NCI-H146 treated with DMSO at 0.1 percent for 48 hours (cell line): Measurements from ENCODE around the gene GDNF.

Experiments
- DNase-seq: peaks from one replicate; lab custom pipeline; 2025; ENCODE audit not compliant: unreplicated experiment; lab: John Stamatoyannopoulos, UW

Gene GDNF

DNA sequence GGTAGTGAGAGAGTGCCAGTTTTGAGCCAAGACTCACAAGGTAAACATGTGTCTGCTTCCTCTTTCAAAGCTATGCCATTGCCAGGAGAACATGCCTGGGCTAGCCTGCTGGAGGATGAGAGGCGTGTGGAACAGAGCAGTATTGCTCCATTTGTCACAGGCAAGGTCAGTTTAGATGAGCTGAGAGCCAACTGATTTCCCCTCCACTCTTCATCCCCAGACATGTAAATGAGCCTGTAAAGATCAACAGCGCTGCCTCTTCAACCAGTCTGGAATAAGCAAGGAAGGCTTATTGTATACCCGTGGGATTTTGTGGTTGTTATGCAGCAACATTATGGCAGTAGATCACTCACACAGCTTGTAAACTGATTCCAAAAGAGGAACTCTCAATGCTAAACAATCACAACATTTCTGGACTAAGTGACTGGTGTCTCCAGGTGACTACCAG is 8.2 kb upstream of the GDNF start:
- DNase-seq: no peak

DNA sequence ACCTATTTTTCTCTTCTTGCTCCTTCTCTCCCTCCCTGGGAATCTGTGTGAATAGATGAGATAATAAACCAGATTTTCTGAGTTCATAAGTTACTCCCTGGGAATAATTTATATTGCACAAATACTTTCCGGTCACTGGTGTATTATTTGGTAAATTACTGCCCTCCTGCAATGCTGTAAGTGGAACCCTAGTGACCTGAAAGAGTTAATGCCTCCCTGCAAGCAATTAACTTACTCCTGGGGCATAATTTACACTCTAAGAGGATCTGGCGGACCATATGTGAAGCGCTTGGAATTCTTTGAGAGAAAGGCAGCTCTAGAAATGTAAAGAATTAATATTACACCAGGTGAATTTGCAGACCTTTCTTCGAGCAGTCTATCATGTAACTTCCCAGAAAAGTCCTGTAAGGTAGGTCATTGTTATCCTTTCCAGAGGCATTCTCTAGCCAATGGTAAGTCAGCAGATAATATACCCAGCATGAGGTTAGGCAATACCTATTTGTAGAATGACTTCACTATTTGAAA is 7.0 kb upstream of the GDNF start:
- DNase-seq: no peak

DNA sequence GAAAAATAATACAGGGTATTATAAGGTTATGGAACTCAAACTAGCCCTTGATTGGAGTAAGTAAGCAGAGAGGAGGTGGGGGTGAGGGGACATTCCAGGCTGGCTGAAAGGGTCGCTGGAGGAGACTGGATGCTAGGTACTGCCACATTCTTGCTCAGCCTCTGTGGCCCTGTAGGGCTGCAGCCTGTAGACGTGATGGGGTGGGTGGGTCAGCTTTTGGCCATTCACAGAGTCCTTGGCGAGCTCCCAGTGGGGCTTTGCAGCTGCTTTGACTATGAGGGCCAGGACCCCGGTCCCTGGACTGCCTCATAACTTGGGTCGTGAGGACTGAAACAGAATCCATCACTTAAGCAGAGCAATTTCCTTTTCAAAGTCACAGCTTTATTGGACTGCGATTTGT is 4.2 kb upstream of the GDNF start:
- DNase-seq: no peak

DNA sequence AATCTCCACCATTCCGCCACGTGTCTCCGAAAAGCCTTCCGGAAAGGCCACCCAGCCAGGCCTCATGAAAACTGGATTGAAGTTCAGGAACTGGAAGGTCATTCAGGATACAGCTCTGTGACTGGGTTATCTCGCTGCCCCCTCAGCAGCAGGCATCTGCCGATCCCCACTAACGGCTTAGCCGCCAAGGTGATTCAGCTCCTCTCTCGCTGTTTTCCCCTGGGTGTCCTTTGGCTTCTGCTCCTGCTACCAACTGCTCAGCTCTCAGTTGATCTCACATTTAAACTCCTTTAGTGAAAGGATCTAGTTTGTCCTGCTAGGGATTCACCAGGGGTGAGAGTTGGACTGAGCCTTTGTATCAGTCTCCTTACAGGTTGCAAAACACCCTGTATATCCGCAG is 2.2 kb upstream of the GDNF start:
- DNase-seq: no peak

DNA sequence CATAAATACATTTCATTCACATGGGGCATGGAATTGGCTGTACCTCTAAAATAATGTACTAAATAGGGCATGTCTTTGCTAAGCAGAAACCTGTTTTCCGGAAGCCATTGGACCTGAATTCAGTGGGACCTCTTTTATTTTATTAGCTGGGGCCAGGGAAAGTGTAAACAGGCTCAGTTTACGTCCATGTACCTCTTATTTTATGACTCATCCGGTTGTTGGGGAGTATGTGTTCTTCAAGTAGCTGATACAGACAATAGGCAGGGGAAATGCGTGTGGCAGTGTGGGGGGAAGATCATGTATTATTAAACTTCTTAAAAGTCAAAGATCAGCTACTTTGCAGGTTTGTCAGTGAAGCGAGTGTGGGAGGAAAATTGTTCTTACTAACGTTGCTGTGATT is 1.4 kb upstream of the GDNF start:
- DNase-seq: no peak

DNA sequence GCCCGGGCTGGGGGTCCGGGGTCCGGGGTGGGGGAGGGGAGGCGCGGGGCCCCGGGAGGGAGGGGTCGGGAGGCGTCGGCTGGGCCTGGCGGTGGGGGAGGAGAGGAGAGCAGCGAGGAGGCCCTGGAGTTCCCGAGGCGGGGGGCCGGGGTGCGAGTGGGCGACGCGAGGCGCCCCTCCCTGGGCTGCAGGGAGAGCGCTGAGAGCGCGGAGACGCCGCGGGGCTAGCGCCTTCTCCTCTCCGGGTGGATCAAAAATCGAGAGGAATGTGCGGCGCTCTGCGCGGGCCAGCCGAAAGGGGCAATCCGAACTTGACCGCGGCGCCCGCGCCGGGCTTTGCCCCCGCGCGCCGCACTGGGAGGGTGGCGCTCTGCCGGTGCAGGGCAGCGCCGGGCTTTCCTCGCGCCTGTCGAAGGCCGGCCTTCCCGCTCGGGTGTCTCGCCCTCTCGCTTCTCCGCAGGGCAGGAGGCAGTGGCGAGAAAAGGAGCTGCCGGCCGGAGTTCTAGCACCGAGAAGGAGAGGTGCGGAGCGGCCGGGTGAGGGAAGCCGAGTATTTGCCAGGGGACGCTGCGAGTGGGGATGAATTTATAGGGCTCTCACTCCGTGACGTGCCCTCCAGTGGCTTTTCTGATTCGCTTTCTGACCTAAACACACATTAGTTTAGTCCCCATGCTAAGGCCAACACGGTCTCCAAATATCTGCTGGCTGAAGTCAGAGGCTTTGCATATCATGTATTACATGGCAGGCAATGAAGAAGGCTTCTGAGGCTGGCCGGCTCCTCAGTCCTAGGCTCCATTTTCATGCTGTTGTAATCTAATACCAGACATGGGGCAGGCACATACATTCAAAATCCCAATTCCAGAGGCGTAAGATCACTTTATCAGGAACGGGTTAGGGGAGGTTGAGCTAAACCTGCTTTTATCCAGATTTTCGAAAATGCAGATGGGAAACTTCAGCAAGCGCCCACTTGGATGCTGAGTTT is 503 bp upstream of the GDNF start:
- DNase-seq: no peak

DNA sequence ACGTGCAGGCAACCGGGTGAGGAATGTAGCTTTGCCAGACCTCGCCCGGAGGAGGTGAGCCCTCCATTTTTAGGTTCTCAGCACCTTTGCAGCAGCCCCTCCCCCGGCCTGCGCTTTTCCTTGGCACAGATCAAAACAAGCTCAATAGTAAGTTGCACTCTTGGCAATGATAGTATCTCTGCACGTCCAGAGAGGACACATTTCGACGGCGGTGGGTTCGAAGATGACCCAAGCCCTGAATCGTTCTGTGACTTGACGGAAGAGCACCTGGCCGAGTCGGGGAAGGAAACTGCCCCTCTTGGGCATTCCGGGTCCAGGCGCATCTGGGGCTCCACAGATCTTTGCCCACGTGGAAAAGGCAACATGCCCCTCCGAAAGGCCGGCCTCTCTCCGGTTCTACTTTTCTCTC is 904 bp downstream of the GDNF start:
- DNase-seq: no peak

DNA sequence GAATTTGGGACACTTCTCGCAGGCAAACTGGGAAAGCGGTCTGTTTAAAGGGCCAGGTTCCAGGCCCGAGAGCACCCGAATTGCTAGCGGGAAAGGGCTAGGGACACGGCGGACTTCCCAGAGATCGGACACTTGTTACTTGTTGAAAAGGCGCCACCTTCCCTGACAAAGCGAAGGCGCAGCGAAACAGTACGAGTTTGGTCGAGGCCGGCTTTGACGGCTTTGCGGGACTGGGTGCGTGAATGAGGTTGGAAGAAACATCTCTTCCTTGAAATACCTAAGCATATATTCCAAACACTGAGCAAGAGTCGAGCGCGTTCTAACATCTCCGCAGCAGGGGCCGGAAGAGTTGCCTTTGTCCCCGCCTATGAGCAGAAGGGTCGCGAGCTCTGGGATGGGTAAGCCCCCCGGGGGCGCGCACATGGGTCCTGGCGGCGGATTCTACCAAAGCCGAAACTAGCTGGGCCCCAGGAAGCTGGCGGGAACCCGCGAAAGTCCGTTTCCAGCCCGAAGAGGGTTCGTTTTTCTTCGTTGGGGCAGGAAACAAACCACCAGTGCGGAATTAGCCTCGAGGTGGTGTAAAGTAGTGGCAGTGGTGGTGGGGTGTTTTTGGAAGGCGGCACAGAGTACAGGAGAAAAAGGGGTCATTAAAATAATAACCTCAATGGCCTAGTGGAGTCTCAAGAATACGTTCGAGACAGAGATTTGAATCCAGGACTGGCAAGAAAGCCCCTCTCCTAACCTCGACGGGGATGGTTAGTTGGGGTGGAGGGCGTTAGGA is 1.5 kb downstream of the GDNF start:
- DNase-seq: no peak

DNA sequence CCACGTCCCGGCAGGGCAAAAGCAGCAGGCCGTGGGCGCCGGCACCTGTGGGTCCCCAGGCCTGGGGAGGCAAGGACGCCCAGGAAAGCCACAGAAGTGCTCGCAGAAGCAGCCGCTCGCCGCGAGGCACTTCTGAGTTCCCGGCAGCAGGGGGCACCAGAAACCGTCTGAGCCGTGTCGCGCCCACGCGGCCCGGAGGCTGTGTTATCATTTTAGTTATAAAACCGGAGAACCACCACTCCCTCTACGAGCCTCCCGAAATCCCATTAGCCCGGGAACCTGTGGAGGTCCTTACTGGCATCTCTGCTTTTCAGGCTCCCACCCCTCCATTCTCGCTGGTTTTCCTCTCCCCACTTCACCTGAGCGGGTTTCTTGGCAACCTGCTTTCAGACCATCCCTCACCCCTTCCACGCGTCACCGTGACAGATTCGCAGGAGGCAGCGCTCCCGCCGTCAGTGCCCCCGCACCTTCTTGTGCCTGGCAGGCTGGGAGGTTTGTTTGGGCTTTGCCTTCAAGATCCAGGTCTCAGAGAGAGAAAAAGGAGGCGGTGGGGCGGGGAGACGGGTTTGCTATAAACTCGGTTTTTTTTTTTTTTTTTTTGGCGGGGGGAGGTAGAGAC is 2.3 kb downstream of the GDNF start:
- DNase-seq: no peak

DNA sequence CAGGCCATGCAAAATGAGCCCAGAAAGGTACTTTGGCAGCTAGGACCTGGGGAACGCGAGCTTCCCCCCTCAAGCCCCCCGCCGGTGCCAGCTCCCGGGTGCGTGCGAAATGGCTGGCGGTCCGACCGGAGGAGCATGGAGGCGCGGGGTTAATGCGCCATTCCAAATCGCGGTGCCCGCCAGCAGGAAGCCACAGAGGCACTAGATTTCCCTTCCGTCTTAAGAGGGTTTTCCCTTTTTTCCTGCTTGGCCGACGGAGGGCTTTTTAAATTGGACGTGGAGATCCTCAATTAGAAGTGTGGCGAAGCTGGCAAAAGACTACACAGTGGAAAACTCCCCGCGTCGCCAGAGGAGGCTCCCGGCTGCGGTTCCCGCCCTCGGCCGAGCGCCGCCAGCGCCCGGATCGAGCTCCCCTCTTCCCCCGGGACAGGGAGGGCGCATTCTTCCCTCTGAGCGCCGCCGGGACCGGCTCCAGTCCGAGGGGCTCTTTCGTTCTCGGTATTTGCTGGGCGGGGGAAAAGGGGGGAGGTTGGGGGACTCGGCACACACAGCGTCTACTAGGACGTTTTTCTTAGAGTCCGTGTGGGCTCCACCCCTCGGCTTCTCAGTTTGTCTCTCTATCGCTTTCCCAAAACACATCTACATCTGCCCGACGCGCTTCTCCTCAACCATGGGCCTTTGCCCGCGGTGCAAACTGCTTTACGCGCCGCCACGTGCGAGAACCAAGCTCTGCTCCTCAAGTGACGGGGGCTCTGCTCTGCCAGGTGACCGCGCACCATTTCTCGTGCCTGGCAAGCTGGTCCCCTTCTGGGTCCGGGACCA is 3.0 kb downstream of the GDNF start:
- DNase-seq: no peak

DNA sequence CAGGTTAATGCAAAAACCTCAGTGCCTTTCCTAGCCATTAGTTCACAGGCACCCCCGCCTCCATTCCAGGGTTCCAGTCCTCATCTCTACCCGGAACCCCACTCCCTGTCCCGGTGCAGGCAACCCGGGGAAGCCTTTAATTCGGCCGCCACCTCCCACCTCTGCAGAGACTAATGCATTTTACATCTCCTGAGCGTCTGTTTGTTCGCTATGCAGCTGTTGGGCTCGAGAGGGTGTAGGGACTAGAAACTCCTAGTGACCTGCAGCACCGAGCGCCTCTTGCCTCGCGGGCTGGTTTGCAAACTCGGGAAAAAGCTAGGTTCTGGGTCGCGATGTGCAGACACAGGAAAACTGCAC is 3.6 kb downstream of the GDNF start:
- no peak for DNase-seq

DNA sequence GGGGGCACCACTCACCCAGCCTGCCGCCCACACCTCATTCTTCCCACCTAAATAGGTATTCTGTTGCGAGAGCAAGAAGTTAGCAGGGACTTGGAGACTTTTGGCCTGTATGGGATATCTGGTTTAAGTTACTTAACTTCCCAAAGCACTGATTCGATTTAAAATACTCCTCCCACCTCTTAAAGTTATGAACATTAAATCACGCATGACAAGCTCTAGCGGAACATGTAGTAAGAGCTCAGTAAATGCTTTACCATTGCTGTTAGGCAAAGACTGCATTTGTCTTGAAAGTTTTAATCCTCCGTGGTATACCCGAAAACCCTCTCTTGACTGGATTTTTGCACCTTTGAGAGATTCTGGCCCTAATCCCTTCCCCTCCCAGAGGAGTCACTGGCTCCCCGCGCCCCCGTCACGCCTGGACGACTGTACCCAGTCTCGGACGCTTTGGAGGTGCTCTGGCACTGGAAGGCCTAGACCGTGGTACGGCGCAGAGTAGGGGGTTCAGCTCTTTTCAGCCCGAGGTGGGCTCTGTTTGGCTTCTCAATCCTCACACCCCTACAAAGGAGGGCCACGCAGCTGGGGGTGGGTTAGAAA is 4.4 kb downstream of the GDNF start:
- DNase-seq: no peak

DNA sequence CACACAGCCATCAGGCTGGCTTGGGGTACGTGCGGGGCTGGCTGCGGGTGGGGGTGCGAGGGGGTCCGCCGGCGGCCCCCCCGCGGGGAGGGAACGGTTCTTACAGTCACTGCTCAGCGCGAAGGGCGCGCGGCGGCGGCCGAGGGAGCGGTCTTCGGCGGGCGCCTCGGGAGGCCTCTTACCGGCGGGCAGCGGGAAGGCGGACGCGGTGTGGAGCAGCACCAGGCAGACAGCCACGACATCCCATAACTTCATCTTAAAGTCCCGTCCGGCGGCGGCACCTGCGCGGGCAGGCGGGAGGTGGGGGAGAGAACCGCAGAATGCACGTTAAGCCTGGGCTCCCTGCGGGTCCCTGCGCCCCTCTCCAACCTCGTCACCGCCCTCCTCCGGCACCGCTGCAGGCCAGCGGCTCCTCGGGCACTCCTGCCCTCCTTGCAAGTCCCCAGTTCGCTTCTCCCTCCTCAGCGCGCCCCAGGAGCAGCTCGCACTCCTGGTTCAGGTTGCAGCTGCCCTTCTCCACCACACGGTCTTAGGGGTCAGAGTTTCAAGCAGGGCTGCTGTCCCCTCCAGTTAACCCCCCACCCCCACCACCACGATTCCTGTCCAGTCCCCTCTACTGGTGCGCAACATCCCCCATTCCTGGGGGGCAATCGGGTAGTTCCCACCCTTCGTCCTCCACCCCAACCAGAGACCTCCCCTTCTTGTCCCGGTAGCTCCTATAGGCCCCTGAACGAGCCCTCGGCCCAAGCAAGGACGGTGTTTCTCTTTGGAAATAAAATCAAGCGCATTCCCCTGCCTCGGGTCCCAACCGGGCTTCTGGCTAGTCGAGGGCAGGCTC is 5.1 kb downstream of the GDNF start:
- DNase-seq: no peak

DNA sequence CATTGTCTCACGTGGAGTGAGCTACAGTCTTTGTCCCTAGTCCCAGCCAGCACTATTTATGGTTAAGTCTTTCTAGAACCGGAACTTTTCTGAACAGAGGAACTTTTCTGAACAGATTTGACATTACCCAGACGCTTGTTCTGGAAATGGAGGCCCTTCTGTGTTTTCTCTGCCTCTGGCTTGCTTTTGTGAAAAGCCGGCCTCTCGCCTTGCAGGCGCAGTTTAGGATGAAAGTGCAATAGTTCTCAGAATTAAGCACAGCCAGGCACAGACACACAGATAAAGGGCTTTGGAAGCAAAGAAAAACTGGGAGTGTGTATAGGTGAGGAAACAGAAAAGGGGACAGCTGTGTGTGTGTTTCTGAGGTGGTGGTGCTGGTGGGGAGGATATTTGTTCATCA is 5.9 kb downstream of the GDNF start:
- no peak for DNase-seq

DNA sequence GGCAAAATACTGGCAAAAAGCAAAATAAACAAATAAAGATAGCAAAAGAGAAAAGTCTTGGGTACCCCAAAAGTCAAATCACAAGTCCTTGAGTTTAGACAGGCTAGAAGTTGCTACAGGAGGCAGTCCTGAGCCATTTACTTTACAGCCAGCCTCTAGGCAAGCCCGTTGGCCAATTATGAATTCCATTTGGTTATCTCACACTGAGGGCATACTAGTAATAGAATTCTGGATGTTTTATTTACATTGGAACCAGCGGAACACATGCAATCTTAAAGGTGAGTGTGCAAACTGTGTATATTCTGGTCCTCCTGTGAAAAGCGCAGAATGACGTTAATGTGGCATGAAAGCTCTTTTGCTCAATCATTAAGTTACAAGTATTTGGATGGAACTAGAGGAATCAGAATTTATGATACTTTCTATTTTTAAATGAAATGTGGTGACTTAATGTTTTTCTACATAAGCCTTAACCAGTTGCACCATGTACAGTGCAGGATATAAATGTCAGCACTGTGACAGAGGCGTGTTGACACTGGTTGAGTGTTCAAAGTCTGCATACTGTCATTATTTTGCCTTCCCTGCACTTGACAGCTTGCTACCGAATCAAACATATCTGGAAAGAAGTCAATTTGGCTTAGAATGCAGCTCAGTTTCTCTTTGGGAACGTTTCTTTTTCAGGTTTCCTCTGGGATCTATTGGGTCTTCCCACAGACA is 7.9 kb downstream of the GDNF start:
- DNase-seq: no peak

DNA sequence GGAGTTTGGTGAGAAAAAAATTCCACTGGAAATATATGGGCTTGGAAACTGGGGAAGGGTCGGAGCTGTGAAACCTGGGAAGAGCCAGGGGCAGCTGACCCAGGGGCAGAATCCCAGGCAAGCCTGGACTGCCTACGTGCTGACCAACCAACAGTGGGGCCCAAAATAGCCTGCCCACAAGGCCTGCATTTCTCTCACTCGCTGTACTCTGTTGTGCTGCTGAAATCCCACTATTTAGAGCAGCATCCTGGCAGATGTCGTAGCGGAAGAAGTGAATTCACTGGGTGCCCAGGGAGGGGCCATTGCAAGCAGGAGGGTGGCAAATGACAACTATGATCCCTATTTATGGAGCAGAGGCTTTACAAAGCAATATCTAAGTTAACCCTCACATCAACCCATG is 9.5 kb downstream of the GDNF start:
- no peak for DNase-seq

DNA sequence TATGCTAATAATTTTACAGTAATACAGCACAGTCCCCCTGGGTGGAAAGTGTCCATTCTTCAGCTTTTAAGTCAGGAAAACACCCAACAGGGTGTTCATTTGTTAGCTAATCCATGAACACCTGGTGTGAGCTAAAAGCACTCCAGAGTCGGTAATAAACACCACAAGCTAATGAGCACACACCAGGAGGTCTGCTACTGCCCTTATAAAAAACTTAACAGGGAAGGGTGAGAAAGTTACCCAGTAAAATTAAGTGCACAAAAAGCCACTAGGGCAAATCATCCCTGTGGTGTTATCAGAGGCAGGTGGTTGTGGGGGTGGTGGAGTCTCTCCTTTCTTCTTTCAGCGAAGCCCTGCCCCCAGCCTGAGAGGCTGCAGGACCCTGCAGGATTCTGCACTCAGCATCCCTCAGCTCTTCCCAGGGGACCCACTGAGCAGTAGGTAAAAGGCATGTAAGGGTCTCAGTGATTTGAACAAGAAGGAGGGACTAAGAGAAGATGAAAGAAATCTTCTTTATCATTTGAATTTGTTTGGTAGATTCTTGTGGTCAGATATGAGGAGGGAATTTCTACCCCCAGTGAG is 14.4 kb downstream of the GDNF start:
- DNase-seq: peak; percentile 44

DNA sequence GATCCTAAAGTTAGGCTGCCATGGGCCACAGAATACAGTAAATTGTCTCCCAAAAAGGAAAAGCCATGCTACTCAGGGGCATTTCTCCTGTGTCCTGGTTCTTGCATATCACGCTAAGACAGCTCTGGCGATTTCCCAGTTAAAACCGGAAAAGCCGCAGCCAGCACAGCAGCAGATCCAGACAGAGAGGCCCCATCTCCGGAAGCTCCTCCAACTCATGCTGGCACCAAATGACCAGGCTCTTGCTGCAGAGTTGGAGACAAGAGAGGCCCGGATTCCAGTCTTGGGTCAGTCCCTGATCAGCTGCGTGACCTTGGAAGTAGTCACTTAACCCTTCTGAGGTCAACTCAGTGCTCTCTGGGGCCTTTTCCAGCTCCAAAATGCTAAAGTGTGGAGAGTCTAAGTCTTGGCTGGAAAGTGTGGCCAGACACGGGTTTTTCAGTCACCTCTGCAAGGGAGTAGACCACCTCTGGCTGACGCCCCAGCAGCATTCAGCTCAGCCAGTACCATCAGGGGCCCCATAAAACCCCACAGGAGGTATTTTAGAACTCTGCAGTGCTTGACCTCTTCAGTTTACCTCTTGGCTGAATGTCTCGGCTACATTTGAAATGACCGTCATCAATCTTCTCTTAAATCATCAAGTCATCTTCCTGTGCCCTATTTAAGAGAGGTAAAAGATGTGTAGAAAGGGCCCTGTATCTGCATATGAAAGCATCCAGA is 16.2 kb downstream of the GDNF start:
- no peak for DNase-seq
